HepG2 (cell line): Measurements from ENCODE around the gene S1PR2. TPM values are rescaled to one million over a fixed set of nuclear protein-coding genes. Genes with fewer than 3 reads are reported as not detected.
A peak's percentile ranks its signal among the peaks of the same experiment; 100 is the strongest.

Experiments used
- ATAC-seq: fragments of 200-7000 bp; cut with Tn5 transposase; 3 replicates; pipeline ENCODE4 v1.9.1; 2020; ENCODE audit warnings: mild to moderate bottlenecking, moderate library complexity
- BruUV-seq: library from RNA; stranded (reverse); fragments of 400-500 nt; replicated peaks from 2 replicates; lab custom pipeline; 2021; lab: Mats Ljungman, UMichigan
- CTCF ChIA-PET: fragments of 300-600 bp; formaldehyde crosslinking; extraction: SDS; loops from one replicate; lab custom pipeline; 2021; ENCODE audit warnings: low total read pairs, inconsistent platforms, low intra/inter-chr PET ratio; lab: Yijun Ruan, JAX
- POLR2A ChIA-PET: fragments of 350-600 bp; sonication (Branson Sonifier 250); formaldehyde crosslinking; loops from one replicate; lab custom pipeline; 2020; ENCODE audit warnings: antibody characterized with exemption, inconsistent platforms; lab: Yijun Ruan, JAX
- DNase-seq: peaks from one replicate; pipeline ENCODE4 v3.0.0-alpha.2; 2015; ENCODE audit warnings: low spot score
- FAIRE-seq: peaks from 3 replicates; lab custom pipeline; 2011; peaks lifted over from hg19 to GRCh38; lab: Jason Lieb, UNC
- H2AFZ ChIP-seq: one replicate; pipeline ENCODE4 v1.6.1; 2011; ENCODE audit warnings: low read length, inconsistent platforms
- H3K27ac ChIP-seq: fragments of 300-600 bp; 3 replicates; pipeline ENCODE4 v1.8.0; 2011; ENCODE audit warnings: mixed run types, mild to moderate bottlenecking, mixed read lengths, low read length, inconsistent platforms; ENCODE audit not compliant: insufficient read depth; ENCODE audit errors: extremely low read length
- H3K27me3 ChIP-seq, 2 experiments: fragments of 200-600 bp in 1 of 2; 2 replicates in 1 of 2; 3 replicates in 1 of 2; pipeline versions ENCODE4 v1.6.0 to v1.8.0; 2011; ENCODE audit warnings: low read length in 2 of 2, mild to moderate bottlenecking in 2 of 2, moderate library complexity in 2 of 2, inconsistent platforms in 1 of 2; ENCODE audit not compliant: insufficient read depth in 2 of 2, control insufficient read depth in 1 of 2
- H3K36me3 ChIP-seq, 2 experiments: fragments of 200-600 bp in 1 of 2; replicated peaks in 1 of 2; 2 replicates in 1 of 2; 3 replicates in 1 of 2; pipeline versions ENCODE4 v1.5.1 to v1.8.0; 2011; ENCODE audit warnings: low read length in 2 of 2, inconsistent platforms in 1 of 2; ENCODE audit not compliant: insufficient read depth in 2 of 2, control insufficient read depth in 1 of 2
- H3K4me1 ChIP-seq: 2 replicates; pipeline ENCODE4 v1.5.1; 2012; ENCODE audit warnings: low read length, inconsistent platforms; ENCODE audit not compliant: insufficient read depth
- H3K4me2 ChIP-seq: 2 replicates; pipeline ENCODE4 v1.6.0; 2011; ENCODE audit warnings: low read depth, low read length, inconsistent platforms
- H3K4me3 ChIP-seq, 3 experiments: fragments of 200-600 bp in 1 of 3; sonication (generic), shearing (Covaris generic) in 1 of 3; replicated peaks in 1 of 3; 2 replicates each; pipeline ENCODE4 v1.5.1; 2011 to 2016; ENCODE audit warnings: low read length in 3 of 3, inconsistent platforms in 2 of 3, low read depth in 2 of 3, mild to moderate bottlenecking in 2 of 3, control low read depth in 1 of 3, mixed read lengths in 1 of 3; ENCODE audit not compliant: insufficient read depth in 1 of 3
- H3K79me2 ChIP-seq: one replicate; pipeline ENCODE4 v1.6.1; 2011; ENCODE audit warnings: low read length, inconsistent platforms; ENCODE audit not compliant: insufficient read depth
- H3K9ac ChIP-seq: 2 replicates; pipeline ENCODE4 v1.6.0; 2011; ENCODE audit warnings: mild to moderate bottlenecking, low read depth, low read length, inconsistent platforms; ENCODE audit not compliant: insufficient read depth
- H3K9me3 ChIP-seq: 2 replicates; pipeline ENCODE4 v1.5.1; 2012; ENCODE audit warnings: mild to moderate bottlenecking, low read length
- H4K20me1 ChIP-seq: 2 replicates; pipeline ENCODE4 v1.6.0; 2011; ENCODE audit warnings: inconsistent platforms, mild to moderate bottlenecking, low read length, moderate library complexity; ENCODE audit not compliant: insufficient read depth
- EP300 ChIP-seq, 3 experiments: sonication (generic) in 1 of 3; formaldehyde crosslinking in 1 of 3; IDR thresholded peaks; 2 replicates each; pipeline versions ENCODE4 v1.5.1 to v1.6.1; 2011 to 2020; ENCODE audit warnings: low read depth in 2 of 3, low read length in 2 of 3, borderline replicate concordance in 1 of 3, improper control_type of control experiment in 1 of 3, mild to moderate bottlenecking in 1 of 3, missing genetic modification reagents in 1 of 3, moderate library complexity in 1 of 3
- HNF4G ChIP-seq, 2 experiments: sonication (generic) in 1 of 2; formaldehyde crosslinking in 1 of 2; IDR thresholded peaks; 2 replicates each; pipeline versions ENCODE4 v1.4.0 to v1.6.1; 2011 to 2020; ENCODE audit warnings: borderline replicate concordance in 2 of 2, low read depth in 2 of 2, mild to moderate bottlenecking in 2 of 2, low read length in 1 of 2, missing genetic modification reagents in 1 of 2, moderate library complexity in 1 of 2
- RBM39 ChIP-seq: fragments of 200-400 bp; formaldehyde crosslinking; IDR thresholded peaks from one replicate; pipeline ENCODE4 v1.6.1; 2018; ENCODE audit warnings: antibody characterized with exemption, mild to moderate bottlenecking, low read depth, low read length; ENCODE audit not compliant: poor library complexity, severe bottlenecking
- RCOR2 ChIP-seq: IDR thresholded peaks from 2 replicates; pipeline ENCODE4 v1.6.1; 2016; ENCODE audit warnings: missing biosample characterization, missing genetic modification reagents
- REPIN1 ChIP-seq: sonication (generic); formaldehyde crosslinking; IDR thresholded peaks from 2 replicates; pipeline ENCODE4 v1.8.0; 2022; ENCODE audit warnings: missing genetic modification reagents, low read depth, mild to moderate bottlenecking, borderline replicate concordance
- RXRA ChIP-seq: sonication (generic); formaldehyde crosslinking; IDR thresholded peaks from 2 replicates; pipeline ENCODE4 v1.5.1; 2020; ENCODE audit warnings: missing genetic modification reagents
- SMC3 ChIP-seq: IDR thresholded peaks from 2 replicates; pipeline ENCODE4 v1.6.1; 2011; ENCODE audit warnings: low read length, improper control_type of control experiment
- STAG1 ChIP-seq: sonication (generic); formaldehyde crosslinking; IDR thresholded peaks from 2 replicates; pipeline ENCODE4 v1.4.0; 2020; ENCODE audit warnings: missing genetic modification reagents
- ZMYM2 ChIP-seq: sonication (generic); formaldehyde crosslinking; IDR thresholded peaks from 2 replicates; pipeline ENCODE4 v1.8.0; 2022; ENCODE audit warnings: mild to moderate bottlenecking, missing genetic modification reagents
- ZMYM3 ChIP-seq: sonication (generic); formaldehyde crosslinking; IDR thresholded peaks from 2 replicates; pipeline ENCODE4 v1.5.1; 2020; ENCODE audit warnings: mild to moderate bottlenecking, missing genetic modification reagents
- ZNF33A ChIP-seq: sonication (generic); formaldehyde crosslinking; IDR thresholded peaks from 2 replicates; pipeline ENCODE4 v1.5.1; 2020; ENCODE audit warnings: missing genetic modification reagents, mild to moderate bottlenecking, moderate library complexity, borderline replicate concordance
- ZNF574 ChIP-seq: sonication (generic); formaldehyde crosslinking; IDR thresholded peaks from 2 replicates; pipeline ENCODE4 v1.4.0; 2020; ENCODE audit warnings: missing genetic modification reagents
- ZNF768 ChIP-seq: sonication (generic); formaldehyde crosslinking; IDR thresholded peaks from 2 replicates; pipeline ENCODE4 v1.4.0; 2020; ENCODE audit warnings: missing genetic modification reagents
- WGBS: methylation state at CpG from one replicate; pipeline ENCODE4 v1.1.6; 2017; ENCODE audit warnings: low lambda C conversion rate; 5-methylcytosine and 5-hydroxymethylcytosine counted together
- in situ Hi-C: cut with HindIII; loops from 2 replicates; pipeline ENCODE4 v1.10.0; 2017; ENCODE audit warnings: low pct_unique_long_range_greater_than_20kb; ENCODE audit not compliant: extremely low pct_ligation_motif_present
- intact Hi-C: fragments of 100-400 bp; cut with micrococcal nuclease; formaldehyde crosslinking; loops from one replicate; pipeline ENCODE4 v1.10.0; 2022; ENCODE audit not compliant: unreplicated experiment
- polyA plus RNA-seq, 8 experiments: library from polyadenylated mRNA; depleted of rRNA in 3 of 8; stranded (reverse) in 7 of 8; unstranded in 1 of 8; fragments of >200 nt; fragmentation: Illumina TruSeq in 4 of 8; extraction: Trizol in 4 of 8; gene quantifications; 2 replicates each; pipeline versions ENCODE4 v1.2.1 to v1.2.3, GENCODE V29; 2011 to 2016; ENCODE audit warnings: low read depth in 4 of 8, missing spikeins in 1 of 8, mixed read lengths in 1 of 8; ENCODE audit not compliant: insufficient read depth in 1 of 8
- total RNA-seq, 5 experiments: library from RNA; depleted of rRNA; stranded (reverse); fragments of >200 nt; fragmentation: Illumina TruSeq; extraction: Trizol; gene quantifications; 2 replicates each; pipeline ENCODE4 v1.2.3, GENCODE V29; 2016; ENCODE audit warnings: low read depth in 1 of 5

S1PR2 gene
- total and polyA plus RNA-seq, 2 of the 13 experiments (the other 11 are each of a cell fraction or from before 2014, with no cell fraction given): 0.91 to 1.3 TPM

DNA sequence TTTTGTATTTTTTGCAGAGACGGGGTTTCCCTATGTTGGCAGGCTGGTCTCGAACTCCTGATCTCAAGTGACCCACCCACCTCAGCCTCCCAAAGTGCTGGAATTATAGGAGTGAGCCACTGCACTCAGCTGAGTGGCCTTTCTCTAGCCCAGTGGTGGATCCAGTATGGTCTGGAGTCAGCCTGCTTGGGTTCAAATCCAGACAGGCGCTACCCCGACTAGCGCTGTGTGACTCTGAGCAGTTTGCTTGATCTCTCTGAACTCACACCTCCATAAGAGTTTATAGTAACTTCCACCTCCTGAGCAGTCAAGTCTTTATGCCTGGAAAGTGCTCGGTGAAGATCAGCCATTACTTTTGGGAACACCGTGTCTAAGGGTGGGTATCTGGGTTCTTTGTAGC, 10.4 kb downstream of the S1PR2 start:
- no peaks in the 10 kb centered on the region for H3K79me2 ChIP-seq
- no TSS peak for BruUV-seq
- H3K4me1 ChIP-seq: peaks cover 30% of the 10 kb centered on the region
- no peaks in the 10 kb centered on the region for H3K9me3 ChIP-seq
- H3K27me3 ChIP-seq: no peaks in the 10 kb centered on the region
- intact Hi-C loops: no loop called here
- no peak overlapping the region for H3K27ac ChIP-seq
- H2AFZ ChIP-seq: no peak overlapping the region
- DNase-seq (no peak), ATAC-seq (no peak), FAIRE-seq (no peak)
- in situ Hi-C loops: no loop called here
- TF ChIP-seq RBM39 (no peak), ZMYM3 (CRISPR knock-in tag) (peak; percentile 81), ZNF768 (peak; percentile 95)
- no peak overlapping the region for H3K4me2 ChIP-seq
- CTCF ChIA-PET: no interaction called here
- H3K4me3 ChIP-seq: no peak overlapping the region
- H3K36me3 ChIP-seq: no peaks in the 10 kb centered on the region
- WGBS: 75% methylated on average over 7 of the region's 7 CpGs
- POLR2A ChIA-PET: interaction anchor here (1.3 kb wide), 1 partner anchor 29 kb away, joined by 4 read pairs; no protein-coding TSS in a partner anchor
- no peak overlapping the region for H3K9ac ChIP-seq
- H4K20me1 ChIP-seq: no peaks in the 10 kb centered on the region

- peaks cover 30% of the 10 kb centered on the region for H3K4me1 ChIP-seq
- no peak overlapping the region for H3K27ac ChIP-seq
- peak overlapping the region; percentile 25 for H3K4me2 ChIP-seq
- H3K9ac ChIP-seq: no peak overlapping the region
- intact Hi-C loops: no loop called here
- POLR2A ChIA-PET: interaction anchor here (1.3 kb wide), 1 partner anchor 30 kb away, joined by 4 read pairs; no protein-coding TSS in a partner anchor
- in situ Hi-C loops: no loop called here
- H4K20me1 ChIP-seq: no peaks in the 10 kb centered on the region
- FAIRE-seq: peak; percentile 57
- H3K79me2 ChIP-seq: no peaks in the 10 kb centered on the region
- no peak overlapping the region for H3K4me3 ChIP-seq
- no peak overlapping the region for H2AFZ ChIP-seq
- no TSS peak for BruUV-seq
- WGBS: under 1% methylated on average over 3 of the region's 3 CpGs
- H3K27me3 ChIP-seq: no peaks in the 10 kb centered on the region
- CTCF ChIA-PET: interaction anchor here (0.7 kb wide), 1 partner anchor 32 kb away, joined by 4 read pairs; the partner anchor contains the start of gene MRPL4
- no peaks in the 10 kb centered on the region for H3K9me3 ChIP-seq
- H3K36me3 ChIP-seq: no peaks in the 10 kb centered on the region
- ATAC-seq: peak; percentile 74
- DNase-seq: peak; percentile 79
- TF ChIP-seq STAG1 (CRISPR knock-in tag) (0 out of 2 replicates have a peak, but pooled peaks have one; percentile 20), RCOR2 (no peak), EP300 (IDR thresholded peaks at IDR 0.05; ENCODE audit: low read depth in 2 of 2, low read length in 2 of 2) (0 out of 4 replicates have a peak, but pooled peaks of 1 of the 2 experiments have one; percentile 41), EP300 (CRISPR knock-in tag; IDR thresholded peaks at IDR 0.05; ENCODE audit: borderline replicate concordance) (no peak), ZNF574 (CRISPR knock-in tag) (0 out of 2 replicates have a peak, but pooled peaks have one; percentile 15), ZNF33A (no peak), ZMYM2 (peak; percentile 48; the same call in 1 of the 2 replicates), SMC3 (peak; percentile 9; the same call in 1 of the 2 replicates), REPIN1 (CRISPR knock-in tag) (no peak), RXRA (CRISPR knock-in tag) (0 out of 2 replicates have a peak, but pooled peaks have one; percentile 25), HNF4G (IDR thresholded peaks at IDR 0.05; ENCODE audit: borderline replicate concordance, low read depth, low read length) (peak; percentile 12; the same call in 1 of the 2 replicates), HNF4G (CRISPR knock-in tag; IDR thresholded peaks at IDR 0.05; ENCODE audit: borderline replicate concordance, low read depth) (no peak)
Measured at GRCh38 chr19:10219678-10220077, 11.5 kb downstream of the S1PR2 start.
